Dermis blood vessel endothelial cell (primary cell): Measurements from ENCODE around the gene CNOT6. TPM values are rescaled to one million over a fixed set of nuclear protein-coding genes. Genes with fewer than 3 reads are reported as not detected.
A peak's percentile ranks its signal among the peaks of the same experiment; 100 is the strongest.

Experiments
- DNase-seq: peaks from one replicate; pipeline ENCODE4 v3.0.0; 2010
- total RNA-seq: library from RNA; depleted of rRNA; stranded (reverse); fragments of >200 nt; gene quantifications from 2 replicates; pipeline ENCODE4 v1.2.3, GENCODE V29; 2014

CNOT6 gene
- total RNA-seq, 1 donor from 2014 or later: 21.6 TPM

GRCh38 chr5:180583738-180584137 lies 89.6 kb downstream of the CNOT6 start:
- DNase-seq: no peak

- DNase-seq: no peak
Observed at GRCh38 chr5:180586204-180586603, 92.0 kb downstream of the CNOT6 start.

- DNase-seq: no peak
Observed at GRCh38 chr5:180586870-180587269, 92.7 kb downstream of the CNOT6 start.

GRCh38 chr5:180589771-180590542 lies 95.8 kb downstream of the CNOT6 start:
- no peak for DNase-seq

- DNase-seq: no peak
Observed at GRCh38 chr5:180590543-180591310, 96.5 kb downstream of the CNOT6 start.

GRCh38 chr5:180591311-180591887 lies 97.2 kb downstream of the CNOT6 start, which contains the start of gene SCGB3A1:
TSS of gene SCGB3A1 (minus strand) at chr5:180591499. CDS start at chr5:180591462, 37 bp downstream.
- peak; percentile 23 for DNase-seq

- no peak for DNase-seq
Observed at GRCh38 chr5:180592176-180592575, 98.0 kb downstream of the CNOT6 start.

GRCh38 chr5:180593446-180594206 lies 99.4 kb downstream of the CNOT6 start:
- DNase-seq: no peak

GRCh38 chr5:180594311-180595045 lies 100.3 kb downstream of the CNOT6 start:
- DNase-seq: no peak

GRCh38 chr5:180595046-180595379 lies 100.8 kb downstream of the CNOT6 start:
- no peak for DNase-seq

- no peak for DNase-seq
Observed at GRCh38 chr5:180595381-180596114, 101.4 kb downstream of the CNOT6 start.

GRCh38 chr5:180596115-180596667 lies 102.0 kb downstream of the CNOT6 start:
- no peak for DNase-seq

- no peak for DNase-seq
Observed at GRCh38 chr5:180596668-180597231, 102.6 kb downstream of the CNOT6 start.

- DNase-seq: no peak
Observed at GRCh38 chr5:180598316-180598701, 104.1 kb downstream of the CNOT6 start.

- DNase-seq: no peak
Observed at GRCh38 chr5:180598797-180599589, 104.8 kb downstream of the CNOT6 start.

- no peak for DNase-seq
Observed at GRCh38 chr5:180599590-180599914, 105.4 kb downstream of the CNOT6 start.

GRCh38 chr5:180599981-180600553 lies 105.9 kb downstream of the CNOT6 start:
- DNase-seq: no peak

GRCh38 chr5:180600554-180601041 lies 106.4 kb downstream of the CNOT6 start:
- no peak for DNase-seq
